ENCODE data around the gene OR2B6. TPM values are rescaled to one million over a fixed set of nuclear protein-coding genes. Genes with fewer than 3 reads are reported as not detected.
A peak's percentile ranks its signal among the peaks of the same experiment; 100 is the strongest.

OR2B6 gene
- total RNA-seq, 1 experiment from 2014 or later: not detected

GRCh38 chr6:28005152-28005890 lies 48.3 kb downstream of the OR2B6 start:
- Mint-ChIP-seq H3K4me3 (peak overlapping the region; percentile 4; the same call in 1 of the 2 replicates), H3K27ac (peak overlapping the region; percentile 63)

GRCh38 chr6:28005975-28006374 lies 48.9 kb downstream of the OR2B6 start:
- ChIA-PET CTCF (no interaction called here), POLR2A (no interaction called here)
- H3K9me3 Mint-ChIP-seq: no peaks in the 10 kb centered on the region
- H3K4me3 Mint-ChIP-seq: no peak overlapping the region
- H3K36me3 Mint-ChIP-seq: no peaks in the 10 kb centered on the region
- H3K4me1 Mint-ChIP-seq: peaks cover 34% of the 10 kb centered on the region
- peak overlapping the region; percentile 2; the same call in 1 of the 2 replicates for H3K27ac Mint-ChIP-seq
- DNase-seq (ENCODE audit: low spot score) (no peak), ATAC-seq (peak; percentile 83)
- no peaks in the 10 kb centered on the region for H3K27me3 Mint-ChIP-seq (ENCODE audit: low read depth)
- TF ChIP-seq, protein P1, sequence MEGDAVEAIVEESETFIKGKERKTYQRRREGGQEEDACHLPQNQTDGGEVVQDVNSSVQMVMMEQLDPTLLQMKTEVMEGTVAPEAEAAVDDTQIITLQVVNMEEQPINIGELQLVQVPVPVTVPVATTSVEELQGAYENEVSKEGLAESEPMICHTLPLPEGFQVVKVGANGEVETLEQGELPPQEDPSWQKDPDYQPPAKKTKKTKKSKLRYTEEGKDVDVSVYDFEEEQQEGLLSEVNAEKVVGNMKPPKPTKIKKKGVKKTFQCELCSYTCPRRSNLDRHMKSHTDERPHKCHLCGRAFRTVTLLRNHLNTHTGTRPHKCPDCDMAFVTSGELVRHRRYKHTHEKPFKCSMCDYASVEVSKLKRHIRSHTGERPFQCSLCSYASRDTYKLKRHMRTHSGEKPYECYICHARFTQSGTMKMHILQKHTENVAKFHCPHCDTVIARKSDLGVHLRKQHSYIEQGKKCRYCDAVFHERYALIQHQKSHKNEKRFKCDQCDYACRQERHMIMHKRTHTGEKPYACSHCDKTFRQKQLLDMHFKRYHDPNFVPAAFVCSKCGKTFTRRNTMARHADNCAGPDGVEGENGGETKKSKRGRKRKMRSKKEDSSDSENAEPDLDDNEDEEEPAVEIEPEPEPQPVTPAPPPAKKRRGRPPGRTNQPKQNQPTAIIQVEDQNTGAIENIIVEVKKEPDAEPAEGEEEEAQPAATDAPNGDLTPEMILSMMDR (IDR thresholded peaks at IDR 0.05): no peak
- TF ChIP-seq ARID4B (CRISPR knock-in tag; IDR thresholded peaks at IDR 0.05; ENCODE audit: borderline replicate concordance) (no peak), GABPB1 (CRISPR knock-in tag; IDR thresholded peaks at IDR 0.05) (no peak), OVOL2 (CRISPR knock-in tag; IDR thresholded peaks at IDR 0.05; ENCODE audit: borderline replicate concordance) (no peak), ATF6 (CRISPR knock-in tag; IDR thresholded peaks at IDR 0.05) (no peak), ZBTB43 (CRISPR knock-in tag; IDR thresholded peaks at IDR 0.05) (no peak)

More at GRCh38 chr6:28005152-28005890, 48.3 kb downstream of the OR2B6 start:
- TF ChIP-seq TCF7 (CRISPR knock-in tag; IDR thresholded peaks at IDR 0.05; ENCODE audit: low read depth): no peak
- TF ChIP-seq TEAD4 (CRISPR knock-in tag; IDR thresholded peaks at IDR 0.05): no peak
- TF ChIP-seq, protein P2, sequence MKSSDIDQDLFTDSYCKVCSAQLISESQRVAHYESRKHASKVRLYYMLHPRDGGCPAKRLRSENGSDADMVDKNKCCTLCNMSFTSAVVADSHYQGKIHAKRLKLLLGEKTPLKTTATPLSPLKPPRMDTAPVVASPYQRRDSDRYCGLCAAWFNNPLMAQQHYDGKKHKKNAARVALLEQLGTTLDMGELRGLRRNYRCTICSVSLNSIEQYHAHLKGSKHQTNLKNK (CRISPR knock-in tag; IDR thresholded peaks at IDR 0.05): no peak
- TF ChIP-seq CREB1 (CRISPR knock-in tag; IDR thresholded peaks at IDR 0.05): no peak
- no peak for TF ChIP-seq CBFB (CRISPR knock-in tag; IDR thresholded peaks at IDR 0.05; ENCODE audit: low read depth)
- TF ChIP-seq, protein P3, sequence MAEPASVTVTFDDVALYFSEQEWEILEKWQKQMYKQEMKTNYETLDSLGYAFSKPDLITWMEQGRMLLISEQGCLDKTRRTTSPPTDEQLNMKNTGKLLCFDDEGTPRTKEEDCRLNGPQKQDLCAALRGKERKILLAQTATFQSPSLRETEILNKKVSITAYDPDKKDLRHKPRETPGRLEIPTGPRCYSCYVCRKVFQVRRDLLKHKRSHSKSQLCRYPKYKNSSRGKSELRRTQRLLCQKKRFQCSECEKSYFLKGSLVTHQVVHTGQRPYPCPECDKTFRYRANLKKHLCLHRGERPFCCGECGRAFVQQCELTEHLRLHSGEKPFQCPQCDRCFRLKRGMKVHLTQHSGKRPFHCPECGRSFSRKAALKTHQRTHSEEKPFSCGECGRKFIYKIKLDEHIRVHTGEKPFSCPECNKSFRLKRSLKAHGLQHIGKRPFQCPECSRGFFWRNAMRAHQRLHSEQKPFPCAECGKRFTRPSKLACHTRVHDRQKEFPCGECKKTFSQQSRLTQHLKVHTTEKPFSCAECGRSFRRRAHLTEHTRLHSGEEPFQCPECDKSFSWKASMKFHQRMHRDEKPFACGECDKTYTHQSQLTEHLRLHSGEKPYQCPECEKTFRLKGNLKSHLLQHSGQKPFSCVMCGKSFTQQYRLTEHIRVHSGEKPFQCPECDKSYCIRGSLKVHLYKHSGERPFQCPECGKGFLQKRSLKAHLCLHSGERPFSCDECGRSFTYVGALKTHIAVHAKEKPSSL (CRISPR knock-in tag; conservative IDR thresholded peaks at IDR 0.05): no peak
- no peak for TF ChIP-seq NFE2L1 (CRISPR knock-in tag; IDR thresholded peaks at IDR 0.05)
- TF ChIP-seq USF1 (CRISPR knock-in tag; IDR thresholded peaks at IDR 0.05): no peak
- no peak for TF ChIP-seq EMX1 (CRISPR knock-in tag; IDR thresholded peaks at IDR 0.05)
- TF ChIP-seq, protein P4, sequence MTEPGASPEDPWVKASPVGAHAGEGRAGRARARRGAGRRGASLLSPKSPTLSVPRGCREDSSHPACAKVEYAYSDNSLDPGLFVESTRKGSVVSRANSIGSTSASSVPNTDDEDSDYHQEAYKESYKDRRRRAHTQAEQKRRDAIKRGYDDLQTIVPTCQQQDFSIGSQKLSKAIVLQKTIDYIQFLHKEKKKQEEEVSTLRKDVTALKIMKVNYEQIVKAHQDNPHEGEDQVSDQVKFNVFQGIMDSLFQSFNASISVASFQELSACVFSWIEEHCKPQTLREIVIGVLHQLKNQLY (CRISPR knock-in tag; IDR thresholded peaks at IDR 0.05): no peak
- TF ChIP-seq HMGA2 (CRISPR knock-in tag; IDR thresholded peaks at IDR 0.05): no peak
- TF ChIP-seq, protein P5, sequence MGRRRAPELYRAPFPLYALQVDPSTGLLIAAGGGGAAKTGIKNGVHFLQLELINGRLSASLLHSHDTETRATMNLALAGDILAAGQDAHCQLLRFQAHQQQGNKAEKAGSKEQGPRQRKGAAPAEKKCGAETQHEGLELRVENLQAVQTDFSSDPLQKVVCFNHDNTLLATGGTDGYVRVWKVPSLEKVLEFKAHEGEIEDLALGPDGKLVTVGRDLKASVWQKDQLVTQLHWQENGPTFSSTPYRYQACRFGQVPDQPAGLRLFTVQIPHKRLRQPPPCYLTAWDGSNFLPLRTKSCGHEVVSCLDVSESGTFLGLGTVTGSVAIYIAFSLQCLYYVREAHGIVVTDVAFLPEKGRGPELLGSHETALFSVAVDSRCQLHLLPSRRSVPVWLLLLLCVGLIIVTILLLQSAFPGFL (CRISPR knock-in tag; IDR thresholded peaks at IDR 0.05; ENCODE audit: borderline replicate concordance): no peak
- TF ChIP-seq, protein P6, sequence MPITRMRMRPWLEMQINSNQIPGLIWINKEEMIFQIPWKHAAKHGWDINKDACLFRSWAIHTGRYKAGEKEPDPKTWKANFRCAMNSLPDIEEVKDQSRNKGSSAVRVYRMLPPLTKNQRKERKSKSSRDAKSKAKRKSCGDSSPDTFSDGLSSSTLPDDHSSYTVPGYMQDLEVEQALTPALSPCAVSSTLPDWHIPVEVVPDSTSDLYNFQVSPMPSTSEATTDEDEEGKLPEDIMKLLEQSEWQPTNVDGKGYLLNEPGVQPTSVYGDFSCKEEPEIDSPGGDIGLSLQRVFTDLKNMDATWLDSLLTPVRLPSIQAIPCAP (CRISPR knock-in tag; IDR thresholded peaks at IDR 0.05): no peak
- TF ChIP-seq TEAD1 (CRISPR knock-in tag; IDR thresholded peaks at IDR 0.05): no peak
- POLR2A ChIA-PET: no interaction called here
- Mint-ChIP-seq H3K9me3 (no peaks in the 10 kb centered on the region), H3K36me3 (no peaks in the 10 kb centered on the region), H3K4me1 (peaks cover 34% of the 10 kb centered on the region), H3K27me3 (ENCODE audit: low read depth) (no peaks in the 10 kb centered on the region)
- DNase-seq (ENCODE audit: low spot score) (no peak), ATAC-seq (peak; percentile 48)
- CTCF ChIA-PET: no interaction called here
